Mucosa of gallbladder (tissue), 1 donor: Measurements from ENCODE around the gene OCA2. TPM values are rescaled to one million over a fixed set of nuclear protein-coding genes. Genes with fewer than 3 reads are reported as not detected.
"Not testable (repeated sequence)": the region's sequence is repeated elsewhere in the genome, so short reads cannot be mapped to it uniquely, and the experiment has no call there.

Experiments used
- DNase-seq: peaks from one replicate; pipeline ENCODE4 v3.0.0-alpha.2; 2020; ENCODE audit warnings: low spot score
- total RNA-seq: library from RNA; stranded (reverse); gene quantifications from one replicate; pipeline ENCODE4 v1.2.1, GENCODE V29; 2021
- donor health status: DM: no; HTN: no; CAD: no.

The OCA2 gene
- total RNA-seq, 1 donor from 2014 or later: not detected

GRCh38 chr15:28023933-28024888 lies 74.9 kb downstream of the OCA2 start:
- no peak for DNase-seq

- no peak for DNase-seq
These were observed 75.7 kb downstream of the OCA2 start for GRCh38 chr15:28023422-28023821.

- DNase-seq: no peak
These were observed 76.2 kb downstream of the OCA2 start for GRCh38 chr15:28022961-28023360.

DNA sequence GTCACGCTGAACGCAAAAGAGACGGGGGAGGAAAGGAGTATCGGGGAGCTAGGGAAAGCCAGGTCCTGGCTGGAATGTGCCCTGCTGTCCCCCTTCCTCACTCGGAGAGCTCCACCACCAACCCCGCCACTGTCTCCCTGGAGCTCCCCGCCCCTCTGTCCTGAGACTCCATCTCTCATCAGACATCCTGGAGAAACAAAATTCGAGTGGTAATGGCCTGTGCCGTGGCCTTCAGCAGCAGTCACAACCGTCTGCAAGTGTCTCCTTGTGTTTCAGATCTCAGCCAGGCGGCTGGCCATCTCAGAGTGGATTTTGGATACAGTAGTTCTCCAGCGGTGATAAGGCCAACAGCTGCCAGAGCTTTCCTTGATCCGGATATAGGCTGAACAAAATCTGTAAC lies 76.9 kb downstream of the OCA2 start:
- no peak for DNase-seq

DNA sequence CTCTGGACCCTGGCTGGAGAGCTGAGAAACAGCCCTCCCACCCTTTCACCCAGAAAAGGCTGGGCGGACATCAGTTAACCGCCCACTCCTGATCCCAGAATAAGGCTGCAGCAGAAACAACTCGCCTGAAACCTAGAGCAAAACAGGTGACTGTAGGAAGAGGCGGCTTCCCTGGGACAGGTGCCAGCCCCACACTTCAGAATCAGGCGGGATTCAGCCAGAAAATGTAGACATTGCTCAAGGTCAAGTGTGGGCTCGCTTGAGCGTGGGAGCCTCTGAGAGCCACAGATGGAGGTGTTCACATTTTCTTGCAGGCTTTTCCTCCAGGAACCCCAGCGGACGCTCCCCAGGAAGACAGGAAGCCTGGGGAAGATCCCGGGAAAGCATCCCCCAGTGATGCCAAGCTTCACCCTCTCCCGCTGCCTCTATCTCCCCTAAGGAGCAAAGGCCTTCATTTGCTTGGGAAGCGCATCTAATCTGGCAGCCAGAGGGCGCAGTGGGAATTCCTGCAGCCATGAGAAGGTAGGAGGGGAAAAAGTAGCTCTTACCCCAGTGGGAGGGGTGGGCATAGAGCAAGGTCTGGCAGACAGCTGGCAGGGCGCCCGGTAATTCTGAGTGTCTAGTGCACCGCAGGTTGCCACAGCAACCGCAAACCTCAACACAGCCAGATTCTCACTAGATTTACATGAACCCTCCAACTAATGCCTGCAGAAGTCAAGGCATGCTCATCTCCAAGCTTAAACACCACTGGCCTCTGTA lies 77.7 kb downstream of the OCA2 start:
- peak; percentile 40 for DNase-seq

- DNase-seq: no peak
These were observed 78.5 kb downstream of the OCA2 start for GRCh38 chr15:28020644-28021043.

- no peak for DNase-seq
These were observed 79.4 kb downstream of the OCA2 start for GRCh38 chr15:28019594-28020309.

GRCh38 chr15:28018291-28019044 lies 80.6 kb downstream of the OCA2 start:
- DNase-seq: no peak

GRCh38 chr15:28017423-28017924 lies 81.6 kb downstream of the OCA2 start:
- DNase-seq: no peak

- no peak for DNase-seq
These were observed 83.3 kb downstream of the OCA2 start for GRCh38 chr15:28015855-28016254.

DNA sequence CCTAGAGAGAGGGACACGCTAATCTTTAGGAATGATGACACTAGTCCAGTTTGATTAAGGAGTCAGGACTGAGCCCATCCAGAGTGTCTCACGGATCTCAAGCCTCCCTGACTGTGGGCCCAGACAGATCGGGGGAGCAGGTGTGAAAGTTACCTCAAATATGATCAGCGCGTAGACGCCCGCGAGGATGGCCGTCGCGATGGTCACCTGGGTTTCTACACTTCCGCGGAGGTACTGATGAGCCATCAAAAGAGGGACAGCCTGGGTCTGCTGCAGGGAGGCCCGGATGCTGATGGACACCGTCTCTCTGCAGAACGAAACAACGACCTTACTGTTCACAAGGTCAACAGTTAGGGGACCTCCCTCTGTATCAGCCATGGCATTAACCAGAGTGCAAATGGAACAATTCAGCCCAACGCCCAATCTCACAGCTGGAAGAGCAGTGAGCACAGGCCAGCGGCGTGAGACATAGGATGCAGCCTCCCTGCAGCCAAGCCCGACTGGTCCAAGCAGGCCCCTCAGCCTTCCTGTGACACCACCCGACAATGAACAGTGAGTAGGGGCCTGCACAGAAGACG lies 84.4 kb downstream of the OCA2 start:
- no peak for DNase-seq

DNA sequence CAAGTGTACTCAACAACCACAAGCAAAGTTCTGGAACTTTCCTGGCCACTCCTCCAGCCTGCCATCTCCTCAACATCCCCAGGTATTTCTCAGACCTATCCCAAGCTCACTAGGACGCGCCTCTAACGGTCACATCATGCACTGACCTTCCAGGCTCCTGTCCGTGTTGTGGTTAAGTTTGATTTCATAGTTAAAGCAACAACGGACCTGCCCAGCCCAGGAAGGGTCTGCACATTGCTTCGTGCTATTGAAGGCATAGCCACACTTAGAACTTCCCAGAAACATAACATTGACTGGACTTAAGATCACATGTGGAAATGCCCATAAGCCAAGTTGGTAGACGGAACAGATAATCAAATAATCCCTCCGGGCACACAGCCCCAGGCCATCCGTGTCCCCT lies 85.1 kb downstream of the OCA2 start:
- no peak for DNase-seq

- DNase-seq: no peak
These were observed 85.6 kb downstream of the OCA2 start for GRCh38 chr15:28013480-28013879.

GRCh38 chr15:28012231-28012630 lies 86.9 kb downstream of the OCA2 start:
- DNase-seq: no peak

- DNase-seq: not testable (repeated sequence)
These were observed 90.9 kb downstream of the OCA2 start for GRCh38 chr15:28008175-28008574.

DNA sequence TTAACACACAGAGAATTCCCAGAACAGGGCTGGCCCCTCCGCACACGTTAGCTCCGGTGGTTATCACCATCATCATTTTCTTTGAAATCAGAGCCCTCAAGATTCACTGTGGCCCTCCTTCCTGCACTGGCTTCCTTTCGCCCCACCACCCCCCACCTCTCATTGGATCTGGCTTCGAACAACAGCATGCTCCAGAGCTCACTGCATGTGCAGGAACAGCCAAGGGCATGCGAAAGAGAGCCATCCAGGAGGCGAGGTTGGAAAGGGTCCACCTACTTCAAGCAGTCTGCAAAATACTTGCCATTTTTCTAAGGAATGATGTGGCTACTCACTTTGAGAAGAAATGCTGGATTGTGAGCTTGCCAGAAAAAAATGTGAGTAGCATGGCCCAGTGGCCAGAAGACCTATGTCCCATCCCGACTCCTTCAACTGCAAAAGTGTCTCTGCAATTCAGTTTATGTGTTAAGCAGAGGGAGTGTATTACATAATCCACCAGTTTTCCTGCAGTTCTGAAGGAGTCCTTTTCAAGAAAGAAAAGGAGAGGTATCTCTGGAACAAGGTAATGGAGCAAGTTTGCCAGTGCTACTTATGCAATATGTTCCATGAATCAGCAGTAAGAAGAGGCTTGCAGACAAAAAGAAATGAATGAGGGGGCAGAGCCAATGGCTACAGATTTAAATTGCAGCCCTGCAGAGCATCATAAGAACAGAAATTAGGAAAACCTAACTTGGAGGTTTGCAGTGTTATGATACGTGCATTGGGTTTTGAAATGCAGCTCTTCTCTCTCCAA lies 92.8 kb downstream of the OCA2 start:
- DNase-seq: no peak

GRCh38 chr15:28005004-28005527 lies 94.0 kb downstream of the OCA2 start:
- no peak for DNase-seq

- no peak for DNase-seq
These were observed 94.7 kb downstream of the OCA2 start for GRCh38 chr15:28004143-28005003.
